K562 (cell line): ENCODE data around the gene ZSWIM3. TPM values are rescaled to one million over a fixed set of nuclear protein-coding genes. Genes with fewer than 3 reads are reported as not detected.

Experiments used
- ATAC-seq: fragments of 200-7000 bp; cut with Tn5 transposase; 3 replicates; pipeline ENCODE4 v1.9.1; 2020; ENCODE audit warnings: moderate library complexity
- BruUV-seq: library from RNA; stranded (reverse); fragments of 400-500 nt; replicated peaks from 2 replicates; lab custom pipeline; 2021; lab: Mats Ljungman, UMichigan
- CTCF ChIA-PET: fragments of 300-600 bp; formaldehyde crosslinking; extraction: SDS; loops from one replicate; lab custom pipeline; 2021; ENCODE audit warnings: low intra/inter-chr PET ratio; lab: Yijun Ruan, JAX
- POLR2A ChIA-PET: fragments of 300-600, 350-650 bp; sonication (Branson Sonifier 250); formaldehyde crosslinking; extraction: SDS; loops from one replicate; lab custom pipeline; 2021; ENCODE audit warnings: antibody characterized with exemption, inconsistent platforms; lab: Yijun Ruan, JAX
- DNase-seq, 4 experiments: peaks; one replicate each; pipeline versions ENCODE4 v3.0.0 to v3.0.0-alpha.2; 2011 to 2018; ENCODE audit warnings: low spot score in 3 of 4, mixed read lengths in 3 of 4; ENCODE audit errors: extremely low read depth in 1 of 4
- FAIRE-seq: peaks from 2 replicates; lab custom pipeline; 2011; peaks lifted over from hg19 to GRCh38; lab: Jason Lieb, UNC
- H2AFZ ChIP-seq: 2 replicates; pipeline ENCODE4 v1.6.0; 2011; ENCODE audit warnings: low read depth, low read length, control low read depth, inconsistent platforms
- H3K27ac ChIP-seq: fragments of 200-600 bp; 3 replicates; pipeline ENCODE4 v1.8.0; 2011; ENCODE audit warnings: low read depth, mild to moderate bottlenecking, control low read depth, inconsistent platforms, low read length, moderate library complexity, mixed read lengths; ENCODE audit errors: extremely low read depth
- H3K27me3 ChIP-seq, 2 experiments: fragments of 300-600 bp in 1 of 2; 2 replicates in 1 of 2; 3 replicates in 1 of 2; pipeline versions ENCODE4 v1.6.0 to v1.8.0; 2011; ENCODE audit warnings: inconsistent platforms in 2 of 2, low read length in 2 of 2, mild to moderate bottlenecking in 1 of 2, mixed read lengths in 1 of 2, moderate library complexity in 1 of 2; ENCODE audit not compliant: control insufficient read depth in 2 of 2, insufficient read depth in 2 of 2
- H3K36me3 ChIP-seq: fragments of 300-600 bp; 3 replicates; pipeline ENCODE4 v1.8.0; 2011; ENCODE audit warnings: mild to moderate bottlenecking, low read length, inconsistent platforms; ENCODE audit not compliant: control insufficient read depth, insufficient read depth
- H3K4me1 ChIP-seq, 2 experiments: fragments of 200-600 bp in 1 of 2; replicated peaks in 1 of 2; 2 replicates in 1 of 2; 3 replicates in 1 of 2; pipeline versions ENCODE4 v1.5.1 to v1.8.0; 2011; ENCODE audit warnings: inconsistent platforms in 2 of 2, low read length in 2 of 2, mild to moderate bottlenecking in 1 of 2, mixed read lengths in 1 of 2, moderate library complexity in 1 of 2; ENCODE audit not compliant: control insufficient read depth in 2 of 2, insufficient read depth in 2 of 2
- H3K4me2 ChIP-seq: 2 replicates; pipeline ENCODE4 v1.6.1; 2011; ENCODE audit warnings: low read length, control low read depth, inconsistent platforms, mixed read lengths; ENCODE audit not compliant: insufficient read depth
- H3K4me3 ChIP-seq: fragments of 200-600 bp; sonication (generic), shearing (Covaris generic); 2 replicates; pipeline ENCODE4 v1.5.1; 2016; ENCODE audit warnings: control low read depth, inconsistent platforms
- H3K79me2 ChIP-seq: fragments of 200-600 bp; 3 replicates; pipeline ENCODE4 v1.8.0; 2011; ENCODE audit warnings: low read length, inconsistent platforms; ENCODE audit not compliant: control insufficient read depth, insufficient read depth
- H3K9ac ChIP-seq, 2 experiments: 2 replicates each; pipeline versions ENCODE4 v1.6.0 to v1.6.1; 2011; ENCODE audit warnings: low read depth in 2 of 2, low read length in 2 of 2, control low read depth in 1 of 2, inconsistent platforms in 1 of 2, mild to moderate bottlenecking in 1 of 2, mixed read lengths in 1 of 2; ENCODE audit not compliant: insufficient read depth in 1 of 2
- H3K9me1 ChIP-seq: one replicate; pipeline ENCODE4 v1.6.0; 2011; ENCODE audit warnings: inconsistent platforms, mild to moderate bottlenecking, low read length, moderate library complexity; ENCODE audit not compliant: control insufficient read depth, insufficient read depth
- H3K9me3 ChIP-seq: replicated peaks from 2 replicates; pipeline ENCODE4 v1.5.1; 2011; ENCODE audit warnings: low read depth, low read length, inconsistent platforms; ENCODE audit not compliant: control insufficient read depth, insufficient read depth
- H4K20me1 ChIP-seq: replicated peaks from 2 replicates; pipeline ENCODE4 v1.6.1; 2011; ENCODE audit warnings: low read length, inconsistent platforms, mixed read lengths; ENCODE audit not compliant: control insufficient read depth, insufficient read depth
- BCL6 ChIP-seq: fragments of 250-450 bp; sonication (Bioruptor Pico); IDR thresholded peaks from 2 replicates; pipeline ENCODE4 v1.4.0; 2020
- CHD4 ChIP-seq: fragments of 200-600 bp; sonication (generic); IDR thresholded peaks from 3 replicates; pipeline ENCODE4 v1.6.1; 2012; ENCODE audit warnings: low read depth, mild to moderate bottlenecking, mixed read lengths, low read length, inconsistent platforms; ENCODE audit not compliant: insufficient read depth, insufficient replicate concordance, poor library complexity, severe bottlenecking
- FOXM1 ChIP-seq, 2 experiments: fragments of 450-650 bp in 1 of 2; sonication (generic) in 1 of 2; formaldehyde crosslinking in 1 of 2; IDR thresholded peaks; 2 replicates each; pipeline versions ENCODE4 v1.6.1 to v1.9.0; 2017 to 2022; ENCODE audit warnings: low read depth in 2 of 2, mild to moderate bottlenecking in 2 of 2, missing genetic modification reagents in 1 of 2, moderate library complexity in 1 of 2
- TCF3 ChIP-seq: sonication (generic); formaldehyde crosslinking; IDR thresholded peaks from 2 replicates; pipeline ENCODE4 v1.4.0; 2020; ENCODE audit warnings: mild to moderate bottlenecking, missing genetic modification reagents
- TGIF2 ChIP-seq: sonication (generic); formaldehyde crosslinking; IDR thresholded peaks from 2 replicates; pipeline ENCODE4 v1.8.1; 2022; ENCODE audit warnings: mild to moderate bottlenecking, missing genetic modification reagents, moderate library complexity
- U2AF2 ChIP-seq: fragments of 200-400 bp; formaldehyde crosslinking; optimal IDR thresholded peaks from 2 replicates; pipeline ENCODE3; 2017; ENCODE audit warnings: low read depth, mild to moderate bottlenecking, low read length
- ZNF12 ChIP-seq: sonication (generic); formaldehyde crosslinking; IDR thresholded peaks from 2 replicates; pipeline ENCODE4 v1.4.0; 2020; ENCODE audit warnings: mild to moderate bottlenecking, missing genetic modification reagents
- ZNF224 ChIP-seq: sonication (generic); formaldehyde crosslinking; IDR thresholded peaks from 2 replicates; pipeline ENCODE4 v1.8.0; 2022; ENCODE audit warnings: mild to moderate bottlenecking, missing genetic modification reagents
- ZNF551 ChIP-seq: fragments of 250-450 bp; sonication (Bioruptor Pico); IDR thresholded peaks from 2 replicates; pipeline ENCODE4 v1.5.0; 2021; ENCODE audit warnings: mild to moderate bottlenecking, moderate library complexity
- WGBS: fragments of 100-300 bp; shearing (Covaris generic); methylation state at CpG from one replicate; pipeline ENCODE4 v1.1.6; 2016; ENCODE audit warnings: low coverage, mixed read lengths; ENCODE audit not compliant: insufficient coverage; ENCODE audit errors: missing lambda C conversion rate; 5-methylcytosine and 5-hydroxymethylcytosine counted together
- in situ Hi-C: fragments of 300-500 bp; cut with MboI; formaldehyde crosslinking; loops from 4 replicates; pipeline ENCODE4 v1.15.0; 2018; ENCODE audit warnings: inconsistent platforms, mixed read lengths
- intact Hi-C: fragments of 100-400 bp; cut with micrococcal nuclease; formaldehyde crosslinking; loops from 2 replicates; pipeline ENCODE4 v1.14.2; 2022
- polyA plus RNA-seq, 8 experiments: library from polyadenylated mRNA; depleted of rRNA in 4 of 8; stranded (reverse) in 5 of 8; unstranded in 3 of 8; fragments of >200 nt; fragmentation: Nextera tagmentation in 2 of 8; fragmentation: Illumina TruSeq in 1 of 8; extraction: Ambion mirVana in 2 of 8; extraction: Trizol in 1 of 8; gene quantifications; 2 replicates each; pipeline versions ENCODE4 v1.2.1 to v1.2.3, GENCODE V29; 2011 to 2014; ENCODE audit warnings: inconsistent platforms in 1 of 8, missing spikeins in 1 of 8
- total RNA-seq, 7 experiments: library from RNA; depleted of rRNA in 6 of 7; stranded (reverse); fragments of >200 nt in 6 of 7; fragmentation: Illumina TruSeq in 2 of 7; extraction: Trizol in 2 of 7; gene quantifications; 2 replicates each; pipeline versions ENCODE4 v1.2.1 to v1.2.3, GENCODE V29; 2011 to 2021; ENCODE audit warnings: low replicate concordance in 1 of 7
- TF ChIP-seq, protein P1 (sequence below): sonication (generic); formaldehyde crosslinking; IDR thresholded peaks from 2 replicates; pipeline ENCODE4 v1.9.0; 2022; ENCODE audit warnings: mild to moderate bottlenecking, missing genetic modification reagents
- TF ChIP-seq, protein P2 (sequence below): fragments of 200-600 bp; sonication (generic); IDR thresholded peaks from one replicate; pipeline ENCODE4 v1.6.1; 2012; ENCODE audit warnings: mild to moderate bottlenecking, low read depth, low read length, inconsistent platforms

ZSWIM3 gene
- total and polyA plus RNA-seq, 9 of the 15 experiments (the other 6 are each of a cell fraction or from before 2014, with no cell fraction given), result 1.7 to 4.3 (median 2.9) TPM

DNA sequence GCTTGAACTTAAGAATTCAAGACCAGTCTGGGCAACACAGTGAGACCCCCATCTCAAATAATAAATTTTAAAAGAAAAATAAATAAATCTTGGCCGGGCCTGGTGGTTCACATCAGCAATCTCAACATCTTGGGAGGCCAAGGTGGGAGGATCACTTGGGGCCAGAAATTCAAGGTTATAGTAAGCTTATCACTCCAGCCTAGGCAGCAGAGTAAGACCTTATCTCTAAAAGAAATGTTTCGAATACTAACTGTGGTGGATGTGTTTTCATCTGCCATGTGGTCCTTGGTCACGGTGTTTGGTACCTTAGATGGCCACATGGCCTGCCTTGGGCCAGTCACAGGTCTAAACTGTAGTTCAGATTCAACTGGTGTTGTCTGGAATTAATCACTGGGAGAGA lies 39.2 kb upstream of the ZSWIM3 start:
- POLR2A ChIA-PET, result interaction anchor here (1.2 kb wide), 1 partner anchor 19 kb away, joined by 3 read pairs; no protein-coding TSS in a partner anchor
- Histone ChIP-seq H3K27ac (no peak overlapping the region), H2AFZ (no peak overlapping the region), H3K27me3 (no peaks in the 10 kb centered on the region), H3K9me1 (no peaks in the 10 kb centered on the region), H3K4me3 (no peak overlapping the region), H3K9me3 (no peaks in the 10 kb centered on the region), H3K79me2 (no peaks in the 10 kb centered on the region), H3K36me3 (no peaks in the 10 kb centered on the region), H3K9ac (no peak overlapping the region), H4K20me1 (no peaks in the 10 kb centered on the region), H3K4me2 (no peak overlapping the region), H3K4me1 (peaks cover 0 to 19% of the 10 kb centered on the region in 2 experiments; a peak in 2 of 5 replicates)
- WGBS, result 4% methylated on average over 3 of the region's 3 CpGs
- FAIRE-seq (no peak), DNase-seq (peak in 2 of 4 experiments; percentile 40 to 48), ATAC-seq (peak; percentile 21; the same call in 1 of the 3 replicates)
- CTCF ChIA-PET, result no interaction called here
- in situ Hi-C loops, result no loop called here
- BruUV-seq, result no TSS peak
- intact Hi-C loops, result no loop called here
- TF ChIP-seq ZNF224 (CRISPR knock-in tag), result no peak
- 0 out of 2 replicates have a peak, but pooled peaks have one; percentile 26 for TF ChIP-seq TCF3 (CRISPR knock-in tag)
- no peak for TF ChIP-seq ZNF551 (CRISPR knock-in tag)
- TF ChIP-seq, protein P1, sequence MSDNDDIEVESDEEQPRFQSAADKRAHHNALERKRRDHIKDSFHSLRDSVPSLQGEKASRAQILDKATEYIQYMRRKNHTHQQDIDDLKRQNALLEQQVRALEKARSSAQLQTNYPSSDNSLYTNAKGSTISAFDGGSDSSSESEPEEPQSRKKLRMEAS (CRISPR knock-in tag), result peak; percentile 44; the same call in 1 of the 2 replicates
- no peak for TF ChIP-seq CHD4
- no peak for TF ChIP-seq U2AF2
- no peak for TF ChIP-seq TGIF2 (CRISPR knock-in tag)
- TF ChIP-seq, protein P2, sequence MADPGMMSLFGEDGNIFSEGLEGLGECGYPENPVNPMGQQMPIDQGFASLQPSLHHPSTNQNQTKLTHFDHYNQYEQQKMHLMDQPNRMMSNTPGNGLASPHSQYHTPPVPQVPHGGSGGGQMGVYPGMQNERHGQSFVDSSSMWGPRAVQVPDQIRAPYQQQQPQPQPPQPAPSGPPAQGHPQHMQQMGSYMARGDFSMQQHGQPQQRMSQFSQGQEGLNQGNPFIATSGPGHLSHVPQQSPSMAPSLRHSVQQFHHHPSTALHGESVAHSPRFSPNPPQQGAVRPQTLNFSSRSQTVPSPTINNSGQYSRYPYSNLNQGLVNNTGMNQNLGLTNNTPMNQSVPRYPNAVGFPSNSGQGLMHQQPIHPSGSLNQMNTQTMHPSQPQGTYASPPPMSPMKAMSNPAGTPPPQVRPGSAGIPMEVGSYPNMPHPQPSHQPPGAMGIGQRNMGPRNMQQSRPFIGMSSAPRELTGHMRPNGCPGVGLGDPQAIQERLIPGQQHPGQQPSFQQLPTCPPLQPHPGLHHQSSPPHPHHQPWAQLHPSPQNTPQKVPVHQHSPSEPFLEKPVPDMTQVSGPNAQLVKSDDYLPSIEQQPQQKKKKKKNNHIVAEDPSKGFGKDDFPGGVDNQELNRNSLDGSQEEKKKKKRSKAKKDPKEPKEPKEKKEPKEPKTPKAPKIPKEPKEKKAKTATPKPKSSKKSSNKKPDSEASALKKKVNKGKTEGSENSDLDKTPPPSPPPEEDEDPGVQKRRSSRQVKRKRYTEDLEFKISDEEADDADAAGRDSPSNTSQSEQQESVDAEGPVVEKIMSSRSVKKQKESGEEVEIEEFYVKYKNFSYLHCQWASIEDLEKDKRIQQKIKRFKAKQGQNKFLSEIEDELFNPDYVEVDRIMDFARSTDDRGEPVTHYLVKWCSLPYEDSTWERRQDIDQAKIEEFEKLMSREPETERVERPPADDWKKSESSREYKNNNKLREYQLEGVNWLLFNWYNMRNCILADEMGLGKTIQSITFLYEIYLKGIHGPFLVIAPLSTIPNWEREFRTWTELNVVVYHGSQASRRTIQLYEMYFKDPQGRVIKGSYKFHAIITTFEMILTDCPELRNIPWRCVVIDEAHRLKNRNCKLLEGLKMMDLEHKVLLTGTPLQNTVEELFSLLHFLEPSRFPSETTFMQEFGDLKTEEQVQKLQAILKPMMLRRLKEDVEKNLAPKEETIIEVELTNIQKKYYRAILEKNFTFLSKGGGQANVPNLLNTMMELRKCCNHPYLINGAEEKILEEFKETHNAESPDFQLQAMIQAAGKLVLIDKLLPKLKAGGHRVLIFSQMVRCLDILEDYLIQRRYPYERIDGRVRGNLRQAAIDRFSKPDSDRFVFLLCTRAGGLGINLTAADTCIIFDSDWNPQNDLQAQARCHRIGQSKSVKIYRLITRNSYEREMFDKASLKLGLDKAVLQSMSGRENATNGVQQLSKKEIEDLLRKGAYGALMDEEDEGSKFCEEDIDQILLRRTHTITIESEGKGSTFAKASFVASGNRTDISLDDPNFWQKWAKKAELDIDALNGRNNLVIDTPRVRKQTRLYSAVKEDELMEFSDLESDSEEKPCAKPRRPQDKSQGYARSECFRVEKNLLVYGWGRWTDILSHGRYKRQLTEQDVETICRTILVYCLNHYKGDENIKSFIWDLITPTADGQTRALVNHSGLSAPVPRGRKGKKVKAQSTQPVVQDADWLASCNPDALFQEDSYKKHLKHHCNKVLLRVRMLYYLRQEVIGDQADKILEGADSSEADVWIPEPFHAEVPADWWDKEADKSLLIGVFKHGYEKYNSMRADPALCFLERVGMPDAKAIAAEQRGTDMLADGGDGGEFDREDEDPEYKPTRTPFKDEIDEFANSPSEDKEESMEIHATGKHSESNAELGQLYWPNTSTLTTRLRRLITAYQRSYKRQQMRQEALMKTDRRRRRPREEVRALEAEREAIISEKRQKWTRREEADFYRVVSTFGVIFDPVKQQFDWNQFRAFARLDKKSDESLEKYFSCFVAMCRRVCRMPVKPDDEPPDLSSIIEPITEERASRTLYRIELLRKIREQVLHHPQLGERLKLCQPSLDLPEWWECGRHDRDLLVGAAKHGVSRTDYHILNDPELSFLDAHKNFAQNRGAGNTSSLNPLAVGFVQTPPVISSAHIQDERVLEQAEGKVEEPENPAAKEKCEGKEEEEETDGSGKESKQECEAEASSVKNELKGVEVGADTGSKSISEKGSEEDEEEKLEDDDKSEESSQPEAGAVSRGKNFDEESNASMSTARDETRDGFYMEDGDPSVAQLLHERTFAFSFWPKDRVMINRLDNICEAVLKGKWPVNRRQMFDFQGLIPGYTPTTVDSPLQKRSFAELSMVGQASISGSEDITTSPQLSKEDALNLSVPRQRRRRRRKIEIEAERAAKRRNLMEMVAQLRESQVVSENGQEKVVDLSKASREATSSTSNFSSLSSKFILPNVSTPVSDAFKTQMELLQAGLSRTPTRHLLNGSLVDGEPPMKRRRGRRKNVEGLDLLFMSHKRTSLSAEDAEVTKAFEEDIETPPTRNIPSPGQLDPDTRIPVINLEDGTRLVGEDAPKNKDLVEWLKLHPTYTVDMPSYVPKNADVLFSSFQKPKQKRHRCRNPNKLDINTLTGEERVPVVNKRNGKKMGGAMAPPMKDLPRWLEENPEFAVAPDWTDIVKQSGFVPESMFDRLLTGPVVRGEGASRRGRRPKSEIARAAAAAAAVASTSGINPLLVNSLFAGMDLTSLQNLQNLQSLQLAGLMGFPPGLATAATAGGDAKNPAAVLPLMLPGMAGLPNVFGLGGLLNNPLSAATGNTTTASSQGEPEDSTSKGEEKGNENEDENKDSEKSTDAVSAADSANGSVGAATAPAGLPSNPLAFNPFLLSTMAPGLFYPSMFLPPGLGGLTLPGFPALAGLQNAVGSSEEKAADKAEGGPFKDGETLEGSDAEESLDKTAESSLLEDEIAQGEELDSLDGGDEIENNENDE, result no peak
- TF ChIP-seq FOXM1 (IDR thresholded peaks at IDR 0.05; ENCODE audit: low read depth), result no peak
- no peak for TF ChIP-seq FOXM1 (CRISPR knock-in tag; IDR thresholded peaks at IDR 0.05; ENCODE audit: low read depth)
- TF ChIP-seq BCL6 (CRISPR knock-in tag), result no peak
- TF ChIP-seq ZNF12 (CRISPR knock-in tag), result no peak
